C4-2B (cell line): ENCODE results near the gene MPP2.

Source experiments
- H3K27ac ChIP-seq: fragments of 450-650 bp; 2 replicates; pipeline ENCODE4 v1.5.1; 2017
- CTCF ChIP-seq: fragments of 450-650 bp; conservative IDR thresholded peaks from 2 replicates; pipeline ENCODE4 v1.5.1; 2017; ENCODE audit warnings: mild to moderate bottlenecking
- ZFX ChIP-seq: fragments of 450-650 bp; IDR thresholded peaks from 2 replicates; pipeline ENCODE4 v1.6.1; 2017

The MPP2 gene

GRCh38 chr17:43927060-43927864 lies 19.9 kb upstream of the MPP2 start:
- no peak overlapping the region for H3K27ac ChIP-seq
- TF ChIP-seq CTCF (no peak), ZFX (no peak)

- TF ChIP-seq CTCF (no peak), ZFX (no peak)
- no peak overlapping the region for H3K27ac ChIP-seq
These were observed 17.2 kb upstream of the MPP2 start for GRCh38 chr17:43924558-43924957.

GRCh38 chr17:43920500-43921095 lies 13.3 kb upstream of the MPP2 start:
- TF ChIP-seq CTCF: no peak
- no peak for TF ChIP-seq ZFX
- no peak overlapping the region for H3K27ac ChIP-seq

- no peak overlapping the region for H3K27ac ChIP-seq
- TF ChIP-seq CTCF: no peak
- no peak for TF ChIP-seq ZFX
These were observed 10.7 kb upstream of the MPP2 start for GRCh38 chr17:43918026-43918389.

GRCh38 chr17:43917348-43918025 lies 10.2 kb upstream of the MPP2 start:
- H3K27ac ChIP-seq: no peak overlapping the region
- no peak for TF ChIP-seq ZFX
- TF ChIP-seq CTCF: no peak

GRCh38 chr17:43917016-43917347 lies 9.6 kb upstream of the MPP2 start:
- TF ChIP-seq ZFX (no peak), CTCF (no peak)
- no peak overlapping the region for H3K27ac ChIP-seq

GRCh38 chr17:43916385-43916784 lies 9.0 kb upstream of the MPP2 start:
- H3K27ac ChIP-seq: no peak overlapping the region
- TF ChIP-seq ZFX (no peak), CTCF (no peak)
